Calu3 (cell line): Measurements from ENCODE around the gene EFNA3. TPM values are rescaled to one million over a fixed set of nuclear protein-coding genes. Genes with fewer than 3 reads are reported as not detected.

Experiments
- BruUV-seq: library from RNA; stranded (reverse); fragments of 400-500 nt; replicated peaks from 2 replicates; lab custom pipeline; 2021; lab: Mats Ljungman, UMichigan
- CTCF ChIA-PET: fragments of 300-600 bp; sonication (Branson Sonifier 250); formaldehyde crosslinking; loops from one replicate; lab custom pipeline; 2022; ENCODE audit warnings: antibody characterized with exemption; lab: Charles Lee
- DNase-seq: peaks from one replicate; pipeline ENCODE4 v3.0.0; 2022
- H3K27ac Mint-ChIP-seq: one replicate; pipeline ENCODE4 v1.8.0; 2022; ENCODE audit warnings: mixed read lengths; ENCODE audit not compliant: unreplicated experiment
- H3K27me3 Mint-ChIP-seq: one replicate; pipeline ENCODE4 v1.8.0; 2022; ENCODE audit warnings: mixed read lengths; ENCODE audit not compliant: unreplicated experiment
- H3K36me3 Mint-ChIP-seq: one replicate; pipeline ENCODE4 v1.8.0; 2022; ENCODE audit warnings: mild to moderate bottlenecking, moderate library complexity, mixed read lengths; ENCODE audit not compliant: insufficient read depth, unreplicated experiment
- H3K4me1 Mint-ChIP-seq: one replicate; pipeline ENCODE4 v1.8.0; 2022; ENCODE audit warnings: mild to moderate bottlenecking, low read depth, mixed read lengths; ENCODE audit not compliant: unreplicated experiment
- H3K4me3 Mint-ChIP-seq: one replicate; pipeline ENCODE4 v1.8.0; 2022; ENCODE audit warnings: mild to moderate bottlenecking, low read depth, moderate library complexity, mixed read lengths; ENCODE audit not compliant: unreplicated experiment
- H3K9me3 Mint-ChIP-seq: one replicate; pipeline ENCODE4 v1.8.0; 2022; ENCODE audit warnings: low read depth, mixed read lengths; ENCODE audit not compliant: unreplicated experiment
- intact Hi-C: fragments of 100-400 bp; cut with micrococcal nuclease; formaldehyde crosslinking; loops from one replicate; pipeline ENCODE4 v1.10.0; 2022; ENCODE audit not compliant: unreplicated experiment
- total RNA-seq: library from RNA; stranded (reverse); gene quantifications from 2 replicates; pipeline ENCODE4 v1.2.3, GENCODE V29; 2022
- TF ChIP-seq, protein P1 (sequence below): fragments of 200-600 bp; IDR thresholded peaks from one replicate; pipeline ENCODE4 v1.8.0; 2022; ENCODE audit warnings: antibody characterized with exemption; ENCODE audit not compliant: unreplicated experiment

The EFNA3 gene
- total RNA-seq, 1 experiment from 2014 or later: 1.7 TPM

DNA sequence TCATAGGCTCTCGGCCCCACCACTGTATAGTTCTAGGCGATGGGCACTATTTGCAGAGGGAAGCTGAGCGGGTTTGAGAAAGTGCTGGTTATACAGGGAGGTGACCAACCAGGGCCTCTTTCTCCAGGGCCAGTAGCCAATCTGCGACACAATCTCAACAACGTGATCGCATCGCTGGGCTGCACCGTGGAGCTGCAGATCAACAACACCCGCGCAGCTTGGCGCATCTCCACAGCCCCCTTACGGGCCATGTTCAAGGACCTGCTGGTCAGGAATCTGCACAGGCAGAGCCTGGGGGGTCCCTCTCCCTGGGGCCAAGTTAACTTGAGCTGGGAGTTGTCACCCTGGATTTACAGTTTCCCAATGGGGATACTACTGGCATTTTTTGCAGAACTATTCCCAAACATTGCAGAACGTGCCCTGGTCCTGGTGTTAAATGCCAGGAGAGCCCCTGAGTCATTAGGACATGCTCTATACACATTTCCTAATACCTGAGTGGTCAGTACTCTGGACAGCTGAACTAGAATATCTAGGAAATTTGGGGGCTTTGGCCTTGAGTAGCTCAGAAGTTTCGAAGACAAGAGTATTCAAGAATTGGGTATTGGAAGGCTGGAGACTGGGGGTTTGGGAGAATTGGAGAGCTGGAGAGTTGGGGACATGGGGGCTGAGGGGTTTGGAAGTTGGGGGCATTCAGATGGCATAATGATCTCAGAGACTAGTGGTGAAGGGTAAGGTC lies 38.1 kb upstream of the EFNA3 start:
- no peak for DNase-seq
- BruUV-seq: no TSS peak
- TF ChIP-seq, protein P1, sequence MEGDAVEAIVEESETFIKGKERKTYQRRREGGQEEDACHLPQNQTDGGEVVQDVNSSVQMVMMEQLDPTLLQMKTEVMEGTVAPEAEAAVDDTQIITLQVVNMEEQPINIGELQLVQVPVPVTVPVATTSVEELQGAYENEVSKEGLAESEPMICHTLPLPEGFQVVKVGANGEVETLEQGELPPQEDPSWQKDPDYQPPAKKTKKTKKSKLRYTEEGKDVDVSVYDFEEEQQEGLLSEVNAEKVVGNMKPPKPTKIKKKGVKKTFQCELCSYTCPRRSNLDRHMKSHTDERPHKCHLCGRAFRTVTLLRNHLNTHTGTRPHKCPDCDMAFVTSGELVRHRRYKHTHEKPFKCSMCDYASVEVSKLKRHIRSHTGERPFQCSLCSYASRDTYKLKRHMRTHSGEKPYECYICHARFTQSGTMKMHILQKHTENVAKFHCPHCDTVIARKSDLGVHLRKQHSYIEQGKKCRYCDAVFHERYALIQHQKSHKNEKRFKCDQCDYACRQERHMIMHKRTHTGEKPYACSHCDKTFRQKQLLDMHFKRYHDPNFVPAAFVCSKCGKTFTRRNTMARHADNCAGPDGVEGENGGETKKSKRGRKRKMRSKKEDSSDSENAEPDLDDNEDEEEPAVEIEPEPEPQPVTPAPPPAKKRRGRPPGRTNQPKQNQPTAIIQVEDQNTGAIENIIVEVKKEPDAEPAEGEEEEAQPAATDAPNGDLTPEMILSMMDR: no peak
- H3K27ac Mint-ChIP-seq: no peak overlapping the region
- intact Hi-C loops: no loop called here
- H3K4me3 Mint-ChIP-seq: no peak overlapping the region
- peaks cover 38% of the 10 kb centered on the region for H3K4me1 Mint-ChIP-seq
- no peaks in the 10 kb centered on the region for H3K27me3 Mint-ChIP-seq
- no peaks in the 10 kb centered on the region for H3K36me3 Mint-ChIP-seq
- H3K9me3 Mint-ChIP-seq: no peaks in the 10 kb centered on the region
- CTCF ChIA-PET: no interaction called here

DNA sequence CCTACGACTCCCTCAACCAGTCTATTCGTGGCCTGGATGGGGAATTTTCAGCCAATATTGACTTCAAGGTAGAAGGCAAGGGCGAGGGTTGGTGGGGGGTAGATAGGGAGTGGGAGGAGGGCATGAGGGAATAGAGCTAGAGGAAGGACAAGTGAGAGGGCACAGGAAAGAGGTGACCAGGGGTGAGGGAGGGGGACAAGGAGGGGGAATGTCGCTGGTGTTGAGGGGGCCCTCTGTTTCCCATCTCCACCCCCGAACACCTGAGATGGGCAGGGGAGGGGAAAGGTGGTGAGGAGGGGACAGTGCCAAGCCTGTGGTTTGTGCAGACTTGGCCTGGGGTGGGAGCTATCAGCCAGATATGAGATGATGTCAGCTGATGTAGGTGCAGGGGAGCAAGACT lies 35.8 kb upstream of the EFNA3 start:
- Mint-ChIP-seq H3K9me3 (no peaks in the 10 kb centered on the region), H3K4me1 (peaks cover 40% of the 10 kb centered on the region), H3K27ac (no peak overlapping the region), H3K4me3 (no peak overlapping the region), H3K27me3 (no peaks in the 10 kb centered on the region), H3K36me3 (no peaks in the 10 kb centered on the region)
- TF ChIP-seq, protein P1: no peak
- DNase-seq: no peak
- CTCF ChIA-PET: interaction anchor here (0.7 to 3.3 kb wide), 3 partner anchors 12 to 42 kb away, joined by 3 to 26 read pairs (median 4); no protein-coding TSS in a partner anchor
- intact Hi-C loops: no loop called here
- BruUV-seq: no TSS peak

DNA sequence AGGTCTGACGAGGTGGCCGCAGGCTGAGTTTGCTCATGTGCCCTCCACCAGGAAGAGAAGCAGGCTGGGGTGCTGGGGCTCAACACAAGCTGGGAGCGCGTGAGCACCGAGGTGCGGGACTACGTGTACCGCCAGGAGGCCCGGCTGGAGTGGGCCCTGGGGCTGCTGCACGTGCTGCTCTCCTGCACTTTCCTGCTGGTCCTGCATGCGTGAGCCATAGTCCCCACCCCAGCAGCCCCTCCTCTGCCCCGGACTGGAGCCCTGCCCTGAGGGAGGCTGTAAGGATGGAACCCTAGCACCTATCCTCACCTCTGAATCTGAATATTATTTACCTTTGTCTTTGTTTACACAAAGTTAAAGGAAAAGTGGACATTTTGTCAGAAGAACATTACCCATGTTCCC lies 35.3 kb upstream of the EFNA3 start:
- no TSS peak for BruUV-seq
- CTCF ChIA-PET: interaction anchor here (0.7 to 3.3 kb wide), 7 partner anchors 11 to 107 kb away, joined by 3 to 26 read pairs (median 3); partner anchors contain the start of genes PMVK and PYGO2
- no peak overlapping the region for H3K27ac Mint-ChIP-seq
- DNase-seq: no peak
- TF ChIP-seq, protein P1: no peak
- intact Hi-C loops: no loop called here
- no peaks in the 10 kb centered on the region for H3K9me3 Mint-ChIP-seq
- peaks cover 35% of the 10 kb centered on the region for H3K4me1 Mint-ChIP-seq
- no peak overlapping the region for H3K4me3 Mint-ChIP-seq
- H3K36me3 Mint-ChIP-seq: no peaks in the 10 kb centered on the region
- no peaks in the 10 kb centered on the region for H3K27me3 Mint-ChIP-seq

DNA sequence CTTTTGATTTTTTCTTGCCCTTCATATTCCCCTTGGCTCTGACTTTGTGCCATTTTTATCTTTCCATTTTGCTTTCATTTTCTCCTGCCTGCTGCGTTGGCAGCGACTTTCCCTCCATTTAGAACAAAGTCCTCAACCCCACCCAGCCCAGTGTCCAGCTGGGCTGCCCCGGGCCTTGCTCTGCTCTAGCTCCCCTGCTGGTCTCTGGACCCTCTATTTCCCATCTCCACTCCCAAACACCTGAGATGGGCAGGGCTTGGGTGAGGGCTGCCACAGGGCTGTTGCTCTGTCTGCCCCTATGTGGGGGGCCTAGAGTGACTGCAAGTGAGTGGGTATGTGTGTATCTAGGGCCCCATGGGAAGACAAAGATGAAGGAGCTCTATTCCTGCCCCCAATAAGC lies 34.8 kb upstream of the EFNA3 start:
- TF ChIP-seq, protein P1: no peak
- no peaks in the 10 kb centered on the region for H3K27me3 Mint-ChIP-seq
- H3K9me3 Mint-ChIP-seq: no peaks in the 10 kb centered on the region
- H3K4me1 Mint-ChIP-seq: peaks cover 30% of the 10 kb centered on the region
- no peak overlapping the region for H3K27ac Mint-ChIP-seq
- DNase-seq: no peak
- H3K4me3 Mint-ChIP-seq: no peak overlapping the region
- BruUV-seq: no TSS peak
- CTCF ChIA-PET: interaction anchor here (0.7 to 3.3 kb wide), 7 partner anchors 18 to 107 kb away, joined by 3 to 26 read pairs (median 3); partner anchors contain the start of genes PMVK and PYGO2
- intact Hi-C loops: no loop called here
- no peaks in the 10 kb centered on the region for H3K36me3 Mint-ChIP-seq
